ENCODE measurements around the gene RNPS1. TPM values are rescaled to one million over a fixed set of nuclear protein-coding genes. Genes with fewer than 3 reads are reported as not detected.

Gene RNPS1
- total and polyA plus RNA-seq, 9 of the 15 experiments (the other 6 are each of a cell fraction or from before 2014, with no cell fraction given), result 44.9 to 338 (median 202) TPM

DNA sequence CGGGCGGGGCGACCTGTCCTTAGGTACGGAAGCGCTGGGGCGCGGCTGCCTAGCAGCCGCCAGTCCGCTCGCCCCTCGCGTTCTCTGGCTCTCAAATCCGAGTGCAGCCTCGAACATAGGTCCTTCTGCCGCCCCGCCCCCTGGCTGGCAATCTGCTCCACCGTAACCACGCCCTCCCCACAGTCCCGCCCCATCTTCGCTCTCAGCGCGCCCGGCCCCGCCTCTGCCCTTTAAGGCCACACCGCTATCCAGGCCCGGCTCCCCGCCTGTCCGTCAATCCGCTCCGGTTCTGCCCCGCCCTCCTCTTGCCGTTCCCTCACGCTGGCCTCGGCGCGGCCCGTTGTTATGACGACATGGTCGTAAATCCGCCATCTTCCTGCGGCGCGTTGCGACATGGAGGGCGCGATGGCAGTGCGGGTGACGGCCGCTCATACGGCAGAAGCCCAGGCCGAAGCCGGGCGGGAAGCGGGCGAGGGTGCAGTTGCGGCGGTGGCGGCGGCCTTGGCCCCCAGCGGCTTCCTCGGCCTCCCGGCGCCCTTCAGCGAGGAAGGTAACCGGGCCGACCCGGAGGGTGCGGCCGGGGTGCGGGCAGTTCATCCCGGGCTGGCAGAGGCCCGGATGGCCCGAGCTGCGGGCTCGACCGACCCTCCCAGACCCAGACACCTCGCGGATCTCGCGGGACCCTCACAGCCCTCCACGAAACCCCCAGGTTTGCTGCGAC is 44.5 kb downstream of the RNPS1 start, which contains the start of gene E4F1 (continued):
- TF ChIP-seq BACH1 (tag; IDR thresholded peaks at IDR 0.05) (no peak), SOX6 (IDR thresholded peaks at IDR 0.05) (no peak), PHF8 (IDR thresholded peaks at IDR 0.05; ENCODE audit: borderline replicate concordance, low read length) (peak; percentile 92), FOSL1 (tag; conservative IDR thresholded peaks at IDR 0.05) (0 out of 2 replicates have a peak, but pooled peaks have one; percentile 34), ZNF282 (CRISPR knock-in tag; IDR thresholded peaks at IDR 0.05) (no peak), SAP30 (IDR thresholded peaks at IDR 0.05; ENCODE audit: borderline replicate concordance, insufficient read depth, low read depth, low read length, poor library complexity, severe bottlenecking) (peak; percentile 89), ILF3 (IDR thresholded peaks at IDR 0.05; ENCODE audit: borderline replicate concordance) (no peak), SRF (CRISPR knock-in tag; IDR thresholded peaks at IDR 0.05) (peak in 1 of 2 experiments; percentile 94; a peak in 2 of 4 replicates), PURB (CRISPR knock-in tag; IDR thresholded peaks at IDR 0.05; ENCODE audit: low read depth) (no peak), ZNF146 (CRISPR knock-in tag; IDR thresholded peaks at IDR 0.05; ENCODE audit: unreplicated experiment) (no peak), ZBTB11 (CRISPR knock-in tag; IDR thresholded peaks at IDR 0.05) (no peak), DIDO1 (tag; IDR thresholded peaks at IDR 0.05; ENCODE audit: low read depth) (no peak), HIVEP1 (CRISPR knock-in tag; IDR thresholded peaks at IDR 0.05) (no peak)
- TF ChIP-seq, protein P1, sequence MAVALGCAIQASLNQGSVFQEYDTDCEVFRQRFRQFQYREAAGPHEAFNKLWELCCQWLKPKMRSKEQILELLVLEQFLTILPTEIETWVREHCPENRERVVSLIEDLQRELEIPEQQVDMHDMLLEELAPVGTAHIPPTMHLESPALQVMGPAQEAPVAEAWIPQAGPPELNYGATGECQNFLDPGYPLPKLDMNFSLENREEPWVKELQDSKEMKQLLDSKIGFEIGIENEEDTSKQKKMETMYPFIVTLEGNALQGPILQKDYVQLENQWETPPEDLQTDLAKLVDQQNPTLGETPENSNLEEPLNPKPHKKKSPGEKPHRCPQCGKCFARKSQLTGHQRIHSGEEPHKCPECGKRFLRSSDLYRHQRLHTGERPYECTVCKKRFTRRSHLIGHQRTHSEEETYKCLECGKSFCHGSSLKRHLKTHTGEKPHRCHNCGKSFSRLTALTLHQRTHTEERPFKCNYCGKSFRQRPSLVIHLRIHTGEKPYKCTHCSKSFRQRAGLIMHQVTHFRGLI (CRISPR knock-in tag; IDR thresholded peaks at IDR 0.05), result no peak
- TF ChIP-seq, protein P2, sequence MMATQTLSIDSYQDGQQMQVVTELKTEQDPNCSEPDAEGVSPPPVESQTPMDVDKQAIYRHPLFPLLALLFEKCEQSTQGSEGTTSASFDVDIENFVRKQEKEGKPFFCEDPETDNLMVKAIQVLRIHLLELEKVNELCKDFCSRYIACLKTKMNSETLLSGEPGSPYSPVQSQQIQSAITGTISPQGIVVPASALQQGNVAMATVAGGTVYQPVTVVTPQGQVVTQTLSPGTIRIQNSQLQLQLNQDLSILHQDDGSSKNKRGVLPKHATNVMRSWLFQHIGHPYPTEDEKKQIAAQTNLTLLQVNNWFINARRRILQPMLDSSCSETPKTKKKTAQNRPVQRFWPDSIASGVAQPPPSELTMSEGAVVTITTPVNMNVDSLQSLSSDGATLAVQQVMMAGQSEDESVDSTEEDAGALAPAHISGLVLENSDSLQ (IDR thresholded peaks at IDR 0.05), result peak; percentile 99

All from K562 (cell line).